HFFc6 (cell line): Measurements from ENCODE around the gene HSD17B4. TPM values are rescaled to one million over a fixed set of nuclear protein-coding genes. Genes with fewer than 3 reads are reported as not detected.

Experiments
- DNase-seq: peaks from one replicate; pipeline ENCODE4 v3.0.0-alpha.2; 2018
- H3K27ac Mint-ChIP-seq: 2 replicates; pipeline ENCODE4 v1.8.0; 2020; ENCODE audit warnings: mild to moderate bottlenecking, mixed read lengths
- H3K27me3 Mint-ChIP-seq: 2 replicates; pipeline ENCODE4 v1.8.0; 2021; ENCODE audit warnings: mild to moderate bottlenecking, moderate library complexity, mixed read lengths; ENCODE audit not compliant: insufficient read depth
- H3K36me3 Mint-ChIP-seq: 2 replicates; pipeline ENCODE4 v1.8.0; 2021; ENCODE audit warnings: low read depth, mixed read lengths
- H3K4me1 Mint-ChIP-seq: 2 replicates; pipeline ENCODE4 v1.8.0; 2020; ENCODE audit warnings: low read depth, mixed read lengths
- H3K4me3 Mint-ChIP-seq: 2 replicates; pipeline ENCODE4 v1.8.0; 2020; ENCODE audit warnings: mild to moderate bottlenecking, moderate library complexity, mixed read lengths
- H3K9me3 Mint-ChIP-seq: 2 replicates; pipeline ENCODE4 v1.8.0; 2020; ENCODE audit warnings: mild to moderate bottlenecking, mixed read lengths
- total RNA-seq, 6 experiments: library from RNA; stranded (reverse); fragmentation: NEBNext Ultra II Directional; extraction: Animal tissue kit (Norgen Biotek cat#: 25700); gene quantifications; 2 replicates in 1 of 6; 3 replicates in 5 of 6; pipeline ENCODE4 v1.2.3, GENCODE V29; 2021
- TF ChIP-seq, protein P1 (sequence below): fragments of 200-600 bp; sonication (generic); IDR thresholded peaks from 2 replicates; pipeline ENCODE4 v1.5.0; 2021; ENCODE audit warnings: antibody characterized with exemption, mild to moderate bottlenecking

HSD17B4 gene
- total RNA-seq, 6 experiments from 2014 or later: 93.7 to 139 (median 107) TPM

- Mint-ChIP-seq H3K4me3 (no peak overlapping the region), H3K4me1 (peaks cover 9% of the 10 kb centered on the region), H3K27ac (no peak overlapping the region), H3K36me3 (peaks cover 8% of the 10 kb centered on the region), H3K27me3 (no peaks in the 10 kb centered on the region), H3K9me3 (no peaks in the 10 kb centered on the region)
- TF ChIP-seq, protein P1, sequence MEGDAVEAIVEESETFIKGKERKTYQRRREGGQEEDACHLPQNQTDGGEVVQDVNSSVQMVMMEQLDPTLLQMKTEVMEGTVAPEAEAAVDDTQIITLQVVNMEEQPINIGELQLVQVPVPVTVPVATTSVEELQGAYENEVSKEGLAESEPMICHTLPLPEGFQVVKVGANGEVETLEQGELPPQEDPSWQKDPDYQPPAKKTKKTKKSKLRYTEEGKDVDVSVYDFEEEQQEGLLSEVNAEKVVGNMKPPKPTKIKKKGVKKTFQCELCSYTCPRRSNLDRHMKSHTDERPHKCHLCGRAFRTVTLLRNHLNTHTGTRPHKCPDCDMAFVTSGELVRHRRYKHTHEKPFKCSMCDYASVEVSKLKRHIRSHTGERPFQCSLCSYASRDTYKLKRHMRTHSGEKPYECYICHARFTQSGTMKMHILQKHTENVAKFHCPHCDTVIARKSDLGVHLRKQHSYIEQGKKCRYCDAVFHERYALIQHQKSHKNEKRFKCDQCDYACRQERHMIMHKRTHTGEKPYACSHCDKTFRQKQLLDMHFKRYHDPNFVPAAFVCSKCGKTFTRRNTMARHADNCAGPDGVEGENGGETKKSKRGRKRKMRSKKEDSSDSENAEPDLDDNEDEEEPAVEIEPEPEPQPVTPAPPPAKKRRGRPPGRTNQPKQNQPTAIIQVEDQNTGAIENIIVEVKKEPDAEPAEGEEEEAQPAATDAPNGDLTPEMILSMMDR: no peak
- no peak for DNase-seq
These were observed 72.2 kb downstream of the HSD17B4 start for GRCh38 chr5:119524485-119524884.

DNA sequence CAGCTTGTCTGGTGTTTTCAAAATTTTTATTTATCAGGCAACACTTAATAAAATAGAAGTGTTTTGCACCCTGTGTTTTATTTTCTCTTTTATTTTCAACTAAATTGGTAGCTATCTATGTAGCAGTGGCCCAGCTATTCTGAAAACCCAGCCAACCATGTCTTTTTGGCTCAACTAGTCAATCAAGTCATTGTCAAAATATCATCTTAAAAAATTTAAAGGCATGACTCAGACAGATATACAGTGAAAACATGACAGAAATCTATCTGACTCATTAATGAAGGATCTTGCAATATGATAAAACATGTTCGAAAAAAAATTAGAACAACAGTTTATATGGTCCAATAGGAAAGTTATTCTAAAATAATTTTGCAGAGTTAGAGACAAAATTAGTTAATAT, 75.1 kb downstream of the HSD17B4 start:
- Mint-ChIP-seq H3K4me3 (no peak overlapping the region), H3K27me3 (no peaks in the 10 kb centered on the region), H3K36me3 (no peaks in the 10 kb centered on the region), H3K4me1 (peaks cover 9% of the 10 kb centered on the region), H3K27ac (no peak overlapping the region), H3K9me3 (no peaks in the 10 kb centered on the region)
- TF ChIP-seq, protein P1: no peak
- no peak for DNase-seq

GRCh38 chr5:119529811-119530210, 77.5 kb downstream of the HSD17B4 start:
- H3K9me3 Mint-ChIP-seq: no peaks in the 10 kb centered on the region
- no peak overlapping the region for H3K27ac Mint-ChIP-seq
- H3K27me3 Mint-ChIP-seq: no peaks in the 10 kb centered on the region
- H3K4me3 Mint-ChIP-seq: no peak overlapping the region
- H3K4me1 Mint-ChIP-seq: peaks cover 9% of the 10 kb centered on the region
- no peaks in the 10 kb centered on the region for H3K36me3 Mint-ChIP-seq
- TF ChIP-seq, protein P1: no peak
- no peak for DNase-seq

DNA sequence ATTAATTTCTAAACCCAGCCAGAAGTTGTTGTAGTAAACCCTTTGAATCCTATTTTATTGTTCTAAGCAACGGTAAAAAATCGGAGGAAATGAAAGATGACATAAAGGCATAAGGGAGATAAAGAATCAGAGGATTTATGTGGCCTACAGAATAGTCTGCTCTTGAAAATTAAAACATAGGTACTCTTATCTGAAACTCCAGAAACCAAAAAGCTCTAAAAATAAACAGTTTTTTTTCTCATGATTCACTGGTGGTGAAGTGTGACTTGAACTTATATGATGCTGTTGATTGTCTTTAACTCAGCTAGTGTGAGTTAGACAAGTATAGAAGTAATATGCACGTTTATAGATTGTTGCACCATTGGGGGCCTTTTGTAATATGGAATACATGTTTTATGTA, 80.3 kb downstream of the HSD17B4 start:
- Mint-ChIP-seq H3K27me3 (no peaks in the 10 kb centered on the region), H3K27ac (no peak overlapping the region), H3K9me3 (no peaks in the 10 kb centered on the region), H3K4me1 (peaks cover 2% of the 10 kb centered on the region), H3K36me3 (no peaks in the 10 kb centered on the region), H3K4me3 (no peak overlapping the region)
- DNase-seq: no peak
- TF ChIP-seq, protein P1: no peak

- Mint-ChIP-seq H3K27ac (no peak overlapping the region), H3K36me3 (peaks cover 10% of the 10 kb centered on the region; the same call in 1 of the 2 replicates), H3K9me3 (no peaks in the 10 kb centered on the region), H3K27me3 (no peaks in the 10 kb centered on the region), H3K4me3 (no peak overlapping the region), H3K4me1 (peaks cover 6% of the 10 kb centered on the region)
- no peak for DNase-seq
- TF ChIP-seq, protein P1: no peak
These were observed 85.4 kb downstream of the HSD17B4 start for GRCh38 chr5:119537704-119538103.

DNA sequence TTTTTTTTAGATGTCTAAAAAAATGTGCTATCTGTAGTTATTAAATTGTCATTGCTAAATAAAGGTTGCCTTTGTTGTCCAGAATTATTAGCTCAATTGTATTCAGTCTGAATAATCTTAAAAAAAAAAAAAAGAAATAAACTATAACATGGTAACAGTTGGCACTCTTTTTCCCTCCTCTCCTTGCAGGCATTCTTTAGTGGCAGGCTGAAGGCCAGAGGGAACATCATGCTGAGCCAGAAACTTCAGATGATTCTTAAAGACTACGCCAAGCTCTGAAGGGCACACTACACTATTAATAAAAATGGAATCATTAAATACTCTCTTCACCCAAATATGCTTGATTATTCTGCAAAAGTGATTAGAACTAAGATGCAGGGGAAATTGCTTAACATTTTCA, 89.4 kb downstream of the HSD17B4 start:
- TF ChIP-seq, protein P1: no peak
- no peaks in the 10 kb centered on the region for H3K9me3 Mint-ChIP-seq

More for the DNA sequence above, 89.4 kb downstream of the HSD17B4 start:
- DNase-seq: no peak
- Mint-ChIP-seq H3K4me3 (no peak overlapping the region), H3K4me1 (peaks cover 6% of the 10 kb centered on the region), H3K27ac (no peak overlapping the region), H3K36me3 (peaks cover 12% of the 10 kb centered on the region; the same call in 1 of the 2 replicates), H3K27me3 (no peaks in the 10 kb centered on the region)
